ENCODE measurements around the gene NUP188. TPM values are rescaled to one million over a fixed set of nuclear protein-coding genes. Genes with fewer than 3 reads are reported as not detected.

The NUP188 gene
- polyA plus RNA-seq, 3 donors from 2014 or later, result 12.2 to 31.8 (median 18.6) TPM

- no peak overlapping the region for H3K4me3 Mint-ChIP-seq
- H3K27me3 Mint-ChIP-seq (ENCODE audit: low read depth in 3 of 3), result peaks cover 2 to 4% (median 4%) of the 10 kb centered on the region in 3 donors
These were observed 28.0 kb upstream of the NUP188 start for GRCh38 chr9:128919402-128920089.

GRCh38 chr9:128920381-128921058, 27.0 kb upstream of the NUP188 start, which contains the start of gene PHYHD1:
Gene PHYHD1, plus strand, starts transcription at chr9:128920982. Its CDS starts 1,342 bp downstream, at chr9:128922324.
- H3K27ac Mint-ChIP-seq, result peak within 1 kb of the TSS; percentile 85 to 95 (median 90)
- H3K4me1 Mint-ChIP-seq, result peaks cover 29 to 32% of the 10 kb centered on the region in 2 donors
- peak within 1 kb of the TSS; percentile 40 to 84 (median 59) for H3K4me3 Mint-ChIP-seq
- no peaks in the 10 kb centered on the region for H3K9me3 Mint-ChIP-seq
- peaks cover 2 to 4% (median 2%) of the 10 kb centered on the region in 3 donors for H3K27me3 Mint-ChIP-seq (ENCODE audit: low read depth in 3 of 3)
- no peak for DNase-seq
- H3K36me3 Mint-ChIP-seq, result peaks cover 0 to 24% (median 6%) of the 10 kb centered on the region in 3 donors

More at GRCh38 chr9:128919402-128920089, 28.0 kb upstream of the NUP188 start:
- peaks cover 29% of the 10 kb centered on the region in 2 donors for H3K4me1 Mint-ChIP-seq
- peaks cover 0 to 25% (median 6%) of the 10 kb centered on the region in 3 donors for H3K36me3 Mint-ChIP-seq
- no peaks in the 10 kb centered on the region for H3K9me3 Mint-ChIP-seq
- H3K27ac Mint-ChIP-seq, result peak overlapping the region; percentile 62 to 85 (median 74)
- DNase-seq, result no peak

GRCh38 chr9:128921881-128922763, 25.4 kb upstream of the NUP188 start:
- H3K27me3 Mint-ChIP-seq (ENCODE audit: low read depth in 3 of 3), result peaks cover 0 to 4% (median 3%) of the 10 kb centered on the region in 3 donors
- peak overlapping the region; percentile 85 to 95 (median 90) for H3K27ac Mint-ChIP-seq
- no peaks in the 10 kb centered on the region for H3K9me3 Mint-ChIP-seq
- peak; percentile 64 to 71 (median 64) for DNase-seq
- peak overlapping the region; percentile 64 to 84 (median 71) for H3K4me3 Mint-ChIP-seq
- H3K36me3 Mint-ChIP-seq, result peaks cover 0 to 16% (median 6%) of the 10 kb centered on the region in 3 donors
- peaks cover 34 to 37% of the 10 kb centered on the region in 2 donors for H3K4me1 Mint-ChIP-seq

DNA sequence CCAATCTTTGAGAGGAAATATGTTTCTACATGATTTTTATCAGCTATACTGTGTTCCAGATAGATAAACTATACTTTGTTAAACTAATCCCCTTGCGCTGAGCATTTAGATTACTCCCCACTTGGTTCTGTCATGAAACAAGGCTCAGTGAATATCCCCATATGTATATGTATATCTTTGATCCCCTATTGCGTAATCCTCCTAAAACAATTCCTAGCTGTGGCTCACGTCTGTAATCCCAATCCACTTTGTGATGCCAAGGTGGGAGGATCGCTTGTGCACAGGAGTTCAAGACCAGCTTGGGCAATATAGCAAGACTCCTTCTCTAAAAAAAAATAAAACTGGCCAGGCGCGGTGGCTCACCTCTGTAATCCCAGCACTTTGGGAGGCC, 24.0 kb upstream of the NUP188 start:
- Mint-ChIP-seq H3K4me3 (peak overlapping the region in 2 of 5 donors; percentile 51 to 70), H3K36me3 (peaks cover 0 to 9% (median 0%) of the 10 kb centered on the region in 3 donors), H3K27ac (peak overlapping the region; percentile 85 to 95 (median 90))

GRCh38 chr9:128927731-128928411, 19.6 kb upstream of the NUP188 start:
- Mint-ChIP-seq H3K4me3 (peak overlapping the region in 2 of 5 donors; percentile 29 to 41), H3K36me3 (peaks cover 0 to 4% (median 0%) of the 10 kb centered on the region in 3 donors), H3K4me1 (peaks cover 20 to 26% of the 10 kb centered on the region in 2 donors), H3K9me3 (no peaks in the 10 kb centered on the region), H3K27ac (peak overlapping the region in 5 of 6 donors; percentile 5 to 84 (median 73)), H3K27me3 (ENCODE audit: low read depth in 3 of 3) (peaks cover 0 to 2% (median 0%) of the 10 kb centered on the region in 3 donors)
- DNase-seq, result peak; percentile 40 to 55 (median 51)

More for the DNA sequence above, 24.0 kb upstream of the NUP188 start:
- H3K27me3 Mint-ChIP-seq (ENCODE audit: low read depth in 3 of 3), result peaks cover 0 to 4% (median 3%) of the 10 kb centered on the region in 3 donors
- H3K4me1 Mint-ChIP-seq, result peaks cover 41 to 44% of the 10 kb centered on the region in 2 donors
- no peaks in the 10 kb centered on the region for H3K9me3 Mint-ChIP-seq
- DNase-seq, result no peak

DNA sequence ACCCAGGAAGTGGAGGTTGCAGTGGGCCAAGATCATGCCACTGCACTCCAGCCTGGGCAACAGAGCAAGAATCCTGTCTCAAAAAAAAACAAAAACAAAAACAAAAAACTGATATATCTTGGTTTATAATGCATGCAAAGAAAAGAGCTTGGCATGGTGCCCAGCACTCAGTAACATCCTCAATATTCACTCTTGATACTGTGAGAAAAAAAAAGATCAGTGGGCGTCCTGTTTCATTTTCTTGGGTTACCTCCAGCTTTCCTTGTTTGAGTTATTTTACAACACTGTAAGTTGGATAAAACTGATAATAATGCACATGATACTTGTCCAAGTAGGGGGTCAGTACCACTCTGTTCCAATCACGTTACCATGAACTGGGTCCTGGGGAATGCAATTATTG, 18.9 kb upstream of the NUP188 start:
- Mint-ChIP-seq H3K4me1 (peaks cover 13 to 18% of the 10 kb centered on the region in 2 donors), H3K36me3 (peaks cover 0 to 4% (median 0%) of the 10 kb centered on the region in 3 donors), H3K4me3 (no peak overlapping the region), H3K9me3 (no peaks in the 10 kb centered on the region), H3K27me3 (ENCODE audit: low read depth in 3 of 3) (peaks cover 0 to 2% (median 0%) of the 10 kb centered on the region in 3 donors), H3K27ac (no peak overlapping the region)
- DNase-seq, result no peak

DNA sequence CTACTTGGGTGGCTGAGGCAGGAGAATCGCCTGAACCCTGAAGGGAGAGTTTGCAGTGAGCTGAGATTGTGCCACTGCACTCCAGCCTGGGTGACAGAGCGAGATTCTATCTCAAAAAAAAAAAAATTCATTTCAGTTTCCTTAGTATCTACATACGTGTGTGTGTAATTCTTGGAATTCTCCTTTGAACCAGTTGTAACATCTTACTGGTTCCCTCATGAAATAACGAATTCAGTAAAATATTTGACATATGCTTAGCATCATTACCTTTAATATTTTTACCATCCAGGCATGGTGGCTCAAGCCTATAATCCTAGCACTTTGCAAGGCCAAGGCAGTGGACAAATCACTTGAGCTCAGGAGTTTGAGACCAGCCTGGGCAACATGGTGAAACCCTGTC, 17.9 kb upstream of the NUP188 start:
- DNase-seq, result no peak
- H3K9me3 Mint-ChIP-seq, result no peaks in the 10 kb centered on the region
- H3K4me3 Mint-ChIP-seq, result no peak overlapping the region
- H3K27ac Mint-ChIP-seq, result no peak overlapping the region
- H3K4me1 Mint-ChIP-seq, result peaks cover 12 to 17% of the 10 kb centered on the region in 2 donors
- H3K36me3 Mint-ChIP-seq, result peaks cover 0 to 4% (median 0%) of the 10 kb centered on the region in 3 donors
- peaks cover 0 to 3% (median 0%) of the 10 kb centered on the region in 3 donors for H3K27me3 Mint-ChIP-seq (ENCODE audit: low read depth in 3 of 3)

DNA sequence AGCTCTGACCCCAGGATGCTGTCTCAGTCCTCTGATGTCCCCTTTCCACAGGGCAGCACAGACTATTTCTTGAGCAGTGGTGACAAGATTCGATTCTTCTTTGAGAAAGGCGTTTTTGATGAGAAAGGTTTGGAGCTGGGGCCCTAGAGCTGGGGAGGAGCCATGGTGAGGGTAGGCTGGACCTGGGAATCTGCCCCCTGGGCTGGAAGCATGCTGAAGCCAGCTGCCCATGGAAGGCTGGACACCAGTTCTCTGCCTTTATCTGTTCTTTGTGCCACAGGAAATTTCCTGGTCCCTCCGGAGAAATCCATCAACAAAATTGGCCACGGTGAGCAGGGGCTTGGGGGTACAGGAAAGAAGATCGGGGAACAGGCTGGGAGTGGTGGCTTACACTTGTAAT, 13.8 kb upstream of the NUP188 start:
- Mint-ChIP-seq H3K27me3 (ENCODE audit: low read depth in 3 of 3) (peaks cover 0 to 2% (median 0%) of the 10 kb centered on the region in 3 donors), H3K9me3 (no peaks in the 10 kb centered on the region), H3K4me1 (no peaks in the 10 kb centered on the region), H3K4me3 (no peak overlapping the region), H3K36me3 (no peaks in the 10 kb centered on the region), H3K27ac (no peak overlapping the region)
- DNase-seq, result no peak

- Mint-ChIP-seq H3K27ac (no peak overlapping the region), H3K27me3 (ENCODE audit: low read depth in 3 of 3) (peaks cover 0 to 2% (median 0%) of the 10 kb centered on the region in 3 donors), H3K36me3 (no peaks in the 10 kb centered on the region), H3K4me3 (no peak overlapping the region), H3K4me1 (no peaks in the 10 kb centered on the region), H3K9me3 (no peaks in the 10 kb centered on the region)
- DNase-seq, result no peak
These were observed 11.2 kb upstream of the NUP188 start for GRCh38 chr9:128936171-128936865.

DNA sequence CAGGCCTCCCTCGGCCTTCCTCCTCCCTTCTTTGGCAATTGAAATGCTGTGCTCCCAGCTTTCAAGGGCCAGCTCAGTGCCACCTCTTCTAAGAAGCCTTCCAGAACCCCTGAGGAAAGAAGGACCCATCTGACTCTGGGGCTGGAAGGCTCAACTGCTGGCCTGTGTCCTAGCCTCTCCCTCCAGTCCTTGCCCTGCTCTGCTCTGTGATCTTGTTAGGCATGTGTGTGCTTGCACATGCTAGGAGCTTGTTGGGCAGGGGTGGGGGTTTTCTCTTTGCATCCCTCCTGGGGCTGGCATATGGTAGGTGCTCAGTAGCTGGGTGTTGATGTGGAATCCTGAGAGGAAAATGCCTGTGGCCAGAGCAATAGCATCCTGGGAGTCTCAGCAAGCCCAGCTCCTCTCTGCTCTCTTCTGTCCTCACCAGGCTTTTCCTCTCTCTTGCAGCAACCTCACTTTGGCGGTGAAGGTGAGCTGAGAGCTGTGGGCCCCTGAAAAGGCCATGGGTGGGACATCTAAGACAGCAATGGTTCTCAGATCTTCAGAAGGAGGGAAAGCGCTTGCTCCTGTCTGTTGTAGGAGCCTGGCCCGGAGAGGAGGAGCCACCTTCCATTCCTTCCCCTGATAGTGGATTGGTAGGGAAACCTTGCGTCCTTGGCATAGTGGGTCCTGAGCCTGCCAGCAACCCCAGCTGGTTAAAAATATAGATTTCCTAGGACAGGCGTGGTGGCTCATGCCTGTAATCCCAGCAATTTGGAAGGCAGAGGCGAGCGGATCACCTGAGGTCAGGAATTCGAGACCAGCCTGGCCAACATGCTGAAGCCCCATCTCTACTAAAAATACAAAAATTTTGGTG, 10.0 kb upstream of the NUP188 start:
- Mint-ChIP-seq H3K4me3 (no peak overlapping the region), H3K9me3 (no peaks in the 10 kb centered on the region), H3K4me1 (no peaks in the 10 kb centered on the region), H3K36me3 (no peaks in the 10 kb centered on the region), H3K27me3 (ENCODE audit: low read depth in 3 of 3) (peaks cover 0 to 2% (median 0%) of the 10 kb centered on the region in 3 donors), H3K27ac (no peak overlapping the region)
- DNase-seq, result no peak

DNA sequence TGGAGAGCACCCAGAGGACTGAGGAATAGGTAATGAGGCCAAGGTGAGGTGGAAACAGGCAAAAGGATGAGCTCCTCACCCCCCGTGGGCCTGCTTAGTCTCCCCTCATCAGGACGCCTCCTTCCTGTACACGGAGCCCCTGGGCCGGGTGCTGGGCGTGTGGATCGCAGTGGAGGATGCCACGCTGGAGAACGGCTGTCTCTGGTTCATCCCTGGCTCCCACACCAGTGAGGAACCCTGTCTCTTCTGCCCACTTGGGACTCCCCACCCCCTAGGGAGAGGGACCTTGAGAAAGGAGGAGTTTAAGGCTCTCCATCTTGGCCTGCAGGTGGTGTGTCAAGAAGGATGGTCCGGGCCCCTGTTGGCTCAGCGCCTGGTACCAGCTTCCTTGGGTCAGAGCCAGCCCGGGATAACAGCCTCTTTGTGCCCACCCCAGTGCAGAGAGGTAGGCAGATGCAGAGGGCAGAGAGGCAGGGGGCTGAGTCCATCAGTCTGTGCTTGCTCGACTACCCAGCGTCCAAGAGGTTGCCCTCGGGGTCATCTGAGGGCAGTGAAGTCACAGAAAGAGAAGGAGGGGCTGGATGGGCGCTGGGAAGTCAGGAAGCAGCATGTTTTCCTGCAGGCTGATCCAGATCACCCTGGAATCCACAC, 7.1 kb upstream of the NUP188 start:
- no peak for DNase-seq
- no peaks in the 10 kb centered on the region for H3K36me3 Mint-ChIP-seq
- H3K9me3 Mint-ChIP-seq, result no peaks in the 10 kb centered on the region
- no peak overlapping the region for H3K4me3 Mint-ChIP-seq
- peaks cover under 1% of the 10 kb centered on the region in 2 donors for H3K4me1 Mint-ChIP-seq
- no peak overlapping the region for H3K27ac Mint-ChIP-seq
- no peaks in the 10 kb centered on the region for H3K27me3 Mint-ChIP-seq (ENCODE audit: low read depth in 3 of 3)
